GM18870 (cell line): Measurements from ENCODE around the gene NKRF.
"Not testable (repeated sequence)": the region's sequence is repeated elsewhere in the genome, so short reads cannot be mapped to it uniquely, and the experiment has no call there.

ENCODE experiments used
- ATAC-seq: cut with Tn5 transposase; IDR thresholded peaks from one replicate; pipeline ENCODE4 v1.9.1; 2021; ENCODE audit warnings: moderate library complexity; ENCODE audit not compliant: unreplicated experiment

Gene NKRF

DNA sequence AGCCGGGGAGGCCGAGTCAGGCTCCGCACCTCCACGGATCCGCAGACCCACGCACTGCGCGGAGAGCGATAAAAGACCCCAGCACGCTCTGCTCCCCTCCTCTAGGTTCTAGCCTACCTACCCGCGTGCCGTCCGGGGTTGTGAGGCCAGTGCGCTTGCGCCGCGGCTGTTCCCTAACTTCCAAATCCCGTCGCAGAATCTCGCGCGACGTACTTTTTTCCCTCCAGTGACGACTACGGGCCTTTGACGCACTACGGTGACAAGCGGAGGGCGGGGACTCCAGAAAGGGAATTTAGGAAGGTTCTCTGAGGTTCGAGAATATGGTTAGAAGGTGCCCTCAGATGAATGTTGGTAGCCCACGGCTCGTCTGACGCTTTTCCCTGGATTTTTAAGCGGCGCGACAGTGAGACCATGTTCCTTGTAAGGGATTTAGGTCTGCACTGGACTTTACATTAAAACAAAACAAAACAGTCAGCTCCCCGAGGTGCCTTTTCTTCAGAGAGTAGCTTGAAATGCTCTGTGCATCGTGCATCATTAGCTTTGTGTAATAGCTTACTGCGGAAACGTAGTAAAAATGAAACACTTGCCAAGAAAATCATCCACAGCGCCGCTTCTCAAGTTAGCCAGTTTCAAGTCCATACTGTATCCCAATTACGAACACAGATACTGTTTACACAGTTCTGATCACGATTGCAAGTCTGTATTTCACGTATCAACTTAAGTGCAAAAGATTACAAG lies at the start of gene NKRF:
Gene NKRF (minus strand): TSS at position 145 of the 738 bp plus-strand sequence.
- peak; percentile 71 for ATAC-seq

- no peak for ATAC-seq
Measured at GRCh38 chrX:119655125-119655524, 48.9 kb upstream of the NKRF start.

GRCh38 chrX:119654112-119654531 lies 47.9 kb upstream of the NKRF start:
- no peak for ATAC-seq

DNA sequence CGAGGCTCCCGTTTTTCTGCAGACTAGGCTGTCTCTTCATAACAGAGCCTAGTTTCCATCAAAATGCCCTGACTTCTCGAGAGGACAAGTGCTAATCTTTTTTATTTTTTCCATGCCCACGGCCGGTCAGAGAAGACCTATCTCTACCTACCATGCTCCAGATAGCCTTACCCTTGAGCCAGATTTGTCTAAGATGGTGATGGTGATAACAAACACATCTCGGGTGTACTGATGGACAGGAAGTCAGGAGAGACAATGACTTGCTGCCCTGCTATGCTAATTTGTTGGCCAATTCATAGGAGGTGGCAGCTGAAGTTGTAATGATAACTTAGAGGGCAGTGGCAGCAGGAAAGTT lies 42.2 kb upstream of the NKRF start:
- ATAC-seq, result peak; percentile 10

GRCh38 chrX:119647552-119648420 lies 41.6 kb upstream of the NKRF start:
- peak; percentile 96 for ATAC-seq

- no peak for ATAC-seq
Measured at GRCh38 chrX:119647089-119647488, 40.9 kb upstream of the NKRF start.

DNA sequence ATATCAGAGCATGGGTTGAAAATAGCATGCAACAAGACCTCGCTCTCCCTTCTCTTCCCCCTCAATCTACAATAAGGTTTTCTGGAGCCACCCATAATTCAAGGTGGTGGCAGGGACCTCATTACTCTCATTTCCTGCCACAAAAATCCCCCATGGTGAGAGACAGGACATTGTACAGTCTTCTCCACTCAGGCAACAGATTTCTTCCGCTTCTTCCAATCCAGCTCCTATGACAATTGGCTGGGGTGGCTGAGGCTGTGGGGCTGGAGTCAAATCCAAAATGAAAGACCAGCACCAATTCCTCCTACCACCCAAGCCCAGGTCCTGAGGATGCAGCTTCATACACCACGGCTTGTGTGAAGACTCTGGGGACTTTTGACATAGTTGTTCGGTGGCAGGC lies 40.3 kb upstream of the NKRF start:
- peak; percentile 24 for ATAC-seq

DNA sequence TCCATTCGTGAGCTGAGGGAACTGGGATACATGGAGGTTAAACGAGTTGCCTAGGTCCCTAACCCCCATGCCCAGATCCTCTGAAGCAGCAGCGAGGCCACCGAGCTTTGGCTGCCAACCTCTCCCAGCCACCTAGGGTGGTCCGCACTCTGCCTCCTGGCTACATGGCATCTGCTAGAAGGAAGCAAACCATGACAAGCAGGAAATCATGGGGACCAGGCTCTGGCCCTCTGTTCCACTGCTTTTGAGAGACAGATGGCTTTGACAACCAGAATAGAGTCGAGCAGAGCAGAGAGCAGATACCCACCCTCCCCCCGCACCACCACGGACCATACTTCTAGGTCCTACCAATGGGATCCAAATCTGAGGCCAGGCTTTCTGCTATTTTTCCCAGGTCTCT lies 37.5 kb upstream of the NKRF start:
- ATAC-seq, result no peak

- ATAC-seq, result no peak
Measured at GRCh38 chrX:119640731-119641170, 34.5 kb upstream of the NKRF start.

DNA sequence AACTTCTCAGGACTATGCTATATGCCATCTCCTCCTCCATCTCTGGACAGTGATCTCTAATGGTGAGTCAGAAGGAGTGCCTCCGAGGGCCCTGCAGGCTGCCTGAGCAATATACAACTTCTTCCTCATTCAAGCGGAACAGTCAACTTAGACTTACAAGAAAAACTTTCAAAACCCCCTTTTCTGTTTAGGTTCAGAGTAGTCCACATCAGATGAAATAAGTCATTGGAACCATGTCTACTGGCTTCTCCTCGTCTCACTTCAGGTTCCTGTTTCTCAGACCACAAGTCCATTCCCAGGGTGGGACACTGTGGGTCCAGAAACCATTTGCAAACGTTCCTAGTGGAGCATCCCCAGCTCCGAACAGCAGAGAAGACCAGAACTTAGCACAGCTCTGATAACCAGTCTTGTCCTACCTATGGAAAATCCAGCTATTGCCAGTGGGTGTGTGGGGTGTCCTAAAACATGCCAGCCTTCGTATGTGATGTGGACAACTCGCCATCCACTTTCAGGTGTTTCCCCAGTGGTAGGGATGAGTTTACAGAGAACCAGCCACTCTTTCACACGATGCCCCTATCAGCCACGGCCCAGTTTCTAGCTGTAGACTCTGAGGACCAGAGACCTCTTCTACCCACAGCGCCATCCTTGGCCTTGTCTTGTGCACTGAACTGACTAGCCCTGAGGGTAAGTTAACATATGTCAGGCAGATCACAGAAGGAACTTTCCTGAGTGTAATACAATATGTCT lies 32.7 kb upstream of the NKRF start:
- peak; percentile 84 for ATAC-seq

DNA sequence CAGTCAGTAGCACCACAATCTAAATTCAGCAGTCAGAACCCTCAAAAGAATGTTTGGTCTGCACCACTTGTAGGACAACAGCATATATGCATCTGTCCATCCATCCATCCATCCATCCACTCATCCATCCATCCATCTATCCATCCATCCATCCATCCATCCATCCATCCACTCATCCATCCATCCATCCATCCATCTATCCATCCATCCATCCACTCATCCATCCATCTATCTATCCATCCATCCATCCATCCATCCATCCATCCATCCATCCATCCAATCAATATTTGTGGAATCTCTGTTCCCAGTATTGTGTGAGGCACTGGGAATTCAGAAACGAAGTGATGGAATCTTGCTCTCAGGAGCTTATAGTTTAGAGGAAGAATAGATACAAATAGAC lies 31.2 kb upstream of the NKRF start:
- ATAC-seq, result not testable (repeated sequence)

DNA sequence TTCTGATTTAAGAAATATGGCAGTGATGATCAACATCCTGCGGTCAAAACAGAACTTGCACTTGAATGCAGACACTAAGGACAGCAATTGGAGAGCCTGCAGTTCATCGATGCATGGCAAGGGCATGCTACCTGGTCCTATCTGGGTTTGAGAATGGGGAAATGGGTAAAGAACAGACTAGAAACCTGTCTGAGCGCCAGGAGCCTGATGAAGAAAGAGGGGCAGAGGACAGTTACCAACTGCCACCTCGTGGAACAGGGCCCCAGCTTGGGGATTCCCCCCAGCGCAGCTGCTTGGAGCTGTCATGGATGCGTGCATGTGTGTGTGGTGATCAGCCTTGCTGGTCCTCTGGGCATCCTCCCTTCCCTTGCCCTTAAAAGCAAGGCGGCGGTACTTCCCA lies 30.2 kb upstream of the NKRF start:
- no peak for ATAC-seq

GRCh38 chrX:119635799-119636198 lies 29.6 kb upstream of the NKRF start:
- no peak for ATAC-seq

GRCh38 chrX:119635179-119635578 lies 29.0 kb upstream of the NKRF start:
- no peak for ATAC-seq

DNA sequence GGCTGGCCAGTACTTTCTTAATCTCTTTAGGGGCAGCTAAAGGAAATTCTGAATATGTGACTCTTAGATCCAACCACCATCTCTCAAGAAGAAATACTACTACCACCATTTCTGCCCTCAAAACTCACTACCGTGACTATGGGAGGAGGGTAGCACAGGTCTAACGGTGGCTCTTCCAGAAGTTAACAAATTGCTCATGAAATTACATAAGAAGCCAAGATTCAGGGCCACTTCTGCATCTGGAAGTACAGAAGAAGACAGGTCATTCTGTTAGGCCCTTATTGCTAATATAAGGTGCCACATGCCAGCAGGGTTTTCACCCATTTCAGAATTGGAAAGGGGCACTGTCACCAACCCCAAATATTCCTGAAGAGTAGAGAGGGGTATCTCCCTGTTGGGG lies 19.6 kb upstream of the NKRF start:
- ATAC-seq, result no peak

DNA sequence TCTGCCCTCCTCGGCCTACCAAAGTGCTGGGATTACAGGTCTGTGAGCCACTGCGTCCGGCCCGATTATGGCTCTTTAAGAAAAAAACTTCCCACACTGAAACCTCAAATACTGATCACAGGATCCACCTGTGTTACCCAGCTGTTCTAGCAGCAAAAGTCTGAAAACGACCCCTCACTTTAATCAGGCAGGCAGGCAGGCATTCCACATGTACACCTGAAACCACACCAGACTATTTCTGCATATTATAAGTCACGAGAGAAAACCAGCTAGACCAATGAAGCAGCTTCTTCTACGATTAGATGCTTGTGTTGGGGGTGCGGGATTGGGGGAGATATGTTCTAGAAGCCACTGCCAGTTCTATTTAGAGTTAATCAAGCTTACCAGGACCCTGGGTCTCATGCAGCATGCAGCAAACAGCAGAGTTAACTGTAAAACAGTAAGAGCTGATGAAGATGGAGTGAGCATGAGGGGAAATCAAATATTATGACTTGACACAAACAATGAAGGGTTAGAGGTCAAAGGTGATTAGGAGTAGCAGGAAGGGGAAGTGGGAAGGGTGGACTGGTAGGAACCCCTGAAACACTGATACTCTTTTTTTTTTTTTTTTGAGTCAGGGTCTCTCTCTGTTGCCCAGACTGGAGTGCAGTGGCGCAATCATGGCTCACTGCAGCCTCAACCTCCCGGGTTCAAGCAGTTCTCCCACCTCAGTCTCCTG lies 18.9 kb upstream of the NKRF start:
- ATAC-seq, result no peak

GRCh38 chrX:119624417-119624816 lies 18.2 kb upstream of the NKRF start:
- no peak for ATAC-seq

- no peak for ATAC-seq
Measured at GRCh38 chrX:119622356-119623232, 16.4 kb upstream of the NKRF start.

GRCh38 chrX:119618439-119618838 lies 12.2 kb upstream of the NKRF start:
- ATAC-seq, result peak; percentile 38
